ENCODE results near the gene PDE7B. TPM values are rescaled to one million over a fixed set of nuclear protein-coding genes. Genes with fewer than 3 reads are reported as not detected.
"Not testable (repeated sequence)": the region's sequence is repeated elsewhere in the genome, so short reads cannot be mapped to it uniquely, and the experiment has no call there.

PDE7B gene
- total and polyA plus RNA-seq, 2 experiments from 2014 or later, result 3.1 to 6.8 TPM

DNA sequence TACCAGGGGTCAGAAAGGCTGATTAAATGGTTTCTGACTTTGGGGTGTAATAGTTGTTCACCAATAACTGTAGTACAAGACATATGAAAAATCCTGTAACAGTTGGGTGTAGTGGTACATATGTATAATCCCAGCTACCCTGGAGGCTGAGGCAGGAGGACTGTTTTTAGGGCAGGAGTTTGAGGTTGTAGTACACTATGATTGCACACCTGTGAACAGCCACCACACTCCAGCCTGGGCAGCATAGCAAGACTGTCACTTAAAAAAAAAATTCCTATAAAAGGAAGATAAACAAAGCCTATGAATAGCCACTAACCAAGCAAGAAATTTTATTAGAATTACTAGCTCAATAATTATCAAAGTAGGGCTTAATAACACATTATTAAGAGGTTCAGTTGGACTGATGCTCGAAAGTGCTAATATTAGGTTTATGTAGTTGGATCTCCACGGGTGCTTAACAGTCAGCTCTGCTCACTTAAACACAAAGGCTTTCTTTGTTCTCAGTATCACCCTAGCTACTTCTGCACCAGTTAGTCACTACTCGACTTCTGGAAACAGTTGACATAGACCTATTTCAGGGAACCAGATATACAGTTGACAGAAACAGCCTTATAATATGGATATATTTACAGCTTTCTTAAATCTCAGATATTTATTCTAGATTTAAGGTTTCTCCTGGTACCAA, 285.6 kb downstream of the PDE7B start:
- in situ Hi-C loops (cut with MboI), result no loop called here
- peaks cover 4% of the 10 kb centered on the region for H3K79me2 ChIP-seq (ENCODE audit: insufficient read depth)
- DNase-seq, result peak; percentile 39
- H3K9me2 ChIP-seq (ENCODE audit: insufficient read depth), result no peaks in the 10 kb centered on the region
- H3K27ac ChIP-seq, result no peak overlapping the region
- no peaks in the 10 kb centered on the region for H3F3A ChIP-seq (ENCODE audit: insufficient read depth)
- no peak overlapping the region for H2AFZ ChIP-seq
- H3K4me2 ChIP-seq (ENCODE audit: unreplicated experiment), result no peak overlapping the region
- no peaks in the 10 kb centered on the region for H3K36me3 ChIP-seq (ENCODE audit: low read depth)
- no peak overlapping the region for H3K4me3 ChIP-seq
- no peaks in the 10 kb centered on the region for H3K4me1 ChIP-seq (ENCODE audit: insufficient read depth)
- H3K9me3 ChIP-seq (ENCODE audit: low read depth), result no peaks in the 10 kb centered on the region
- 76 to 80% methylated on average over 3 of the region's 3 CpGs for WGBS, 2 experiments (ENCODE audit: low coverage in 1 of 2, low lambda C conversion rate in 2 of 2, missing lambda C conversion rate in 2 of 2)
- no peak overlapping the region for H3K9ac ChIP-seq
- H4K20me1 ChIP-seq (ENCODE audit: insufficient read depth), result no peaks in the 10 kb centered on the region
- no peaks in the 10 kb centered on the region for H3K27me3 ChIP-seq (replicated peaks; ENCODE audit: insufficient read depth)
- TF ChIP-seq EZH2 (IDR thresholded peaks at IDR 0.05; ENCODE audit: insufficient read depth, poor library complexity, severe bottlenecking) (no peak), EZH2phosphoT487 (IDR thresholded peaks at IDR 0.05; ENCODE audit: insufficient read depth, low read depth) (no peak)

DNA sequence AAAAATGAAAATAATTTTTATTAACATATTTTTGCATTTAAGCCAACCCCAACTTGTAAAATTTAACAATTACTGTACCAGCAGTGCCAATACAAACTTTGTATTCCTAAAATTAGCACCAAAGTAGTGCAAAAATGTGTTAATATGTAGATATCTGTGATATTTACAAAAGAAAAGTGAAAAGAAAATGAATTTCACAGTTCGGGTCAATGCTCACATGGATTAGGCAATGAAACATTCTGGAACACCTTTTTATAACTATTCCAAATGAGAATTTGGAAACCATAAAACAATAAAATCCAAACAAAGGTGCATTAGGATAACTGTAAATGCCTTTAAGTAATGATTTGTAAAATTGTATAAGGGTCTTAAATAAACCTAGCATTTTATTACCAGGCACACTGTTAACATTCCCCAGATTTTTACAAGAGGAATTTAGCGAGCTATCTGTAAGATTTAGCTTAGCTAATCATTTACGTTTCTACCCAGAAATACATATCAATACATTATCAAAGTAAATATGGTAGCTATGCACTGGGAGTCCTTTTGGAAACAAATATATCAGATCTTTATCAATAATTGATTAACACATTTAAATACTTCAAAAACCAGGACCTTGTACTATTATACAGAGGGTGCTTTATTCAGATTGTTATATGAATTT, 286.4 kb downstream of the PDE7B start:
- Histone ChIP-seq H3K27ac (no peak overlapping the region), H4K20me1 (ENCODE audit: insufficient read depth) (no peaks in the 10 kb centered on the region), H3K9me2 (ENCODE audit: insufficient read depth) (no peaks in the 10 kb centered on the region), H3K79me2 (ENCODE audit: insufficient read depth) (peaks cover 4% of the 10 kb centered on the region), H3F3A (ENCODE audit: insufficient read depth) (no peaks in the 10 kb centered on the region), H3K4me2 (ENCODE audit: unreplicated experiment) (no peak overlapping the region), H3K9ac (no peak overlapping the region), H3K4me1 (ENCODE audit: insufficient read depth) (no peaks in the 10 kb centered on the region), H3K27me3 (replicated peaks; ENCODE audit: insufficient read depth) (no peaks in the 10 kb centered on the region), H3K36me3 (ENCODE audit: low read depth) (no peaks in the 10 kb centered on the region), H3K4me3 (no peak overlapping the region), H2AFZ (no peak overlapping the region), H3K9me3 (ENCODE audit: low read depth) (no peaks in the 10 kb centered on the region)
- 90 to 97% methylated on average over 3 of the region's 3 CpGs for WGBS, 2 experiments (ENCODE audit: low coverage in 1 of 2, low lambda C conversion rate in 2 of 2, missing lambda C conversion rate in 2 of 2)
- in situ Hi-C loops (cut with MboI), result no loop called here
- no peak for DNase-seq
- TF ChIP-seq EZH2 (IDR thresholded peaks at IDR 0.05; ENCODE audit: insufficient read depth, poor library complexity, severe bottlenecking) (no peak), EZH2phosphoT487 (IDR thresholded peaks at IDR 0.05; ENCODE audit: insufficient read depth, low read depth) (no peak)

GRCh38 chr6:136139111-136139510, 287.6 kb downstream of the PDE7B start:
- H3K79me2 ChIP-seq (ENCODE audit: insufficient read depth), result peaks cover 12% of the 10 kb centered on the region; the same call in 1 of the 2 replicates
- H4K20me1 ChIP-seq (ENCODE audit: insufficient read depth); H3K9ac ChIP-seq; H3K4me3 ChIP-seq; H2AFZ ChIP-seq; H3K36me3 ChIP-seq (ENCODE audit: low read depth); H3K9me2 ChIP-seq (ENCODE audit: insufficient read depth); in situ Hi-C loops (cut with MboI); H3K4me1 ChIP-seq (ENCODE audit: insufficient read depth); H3K4me2 ChIP-seq (ENCODE audit: unreplicated experiment); H3K27ac ChIP-seq; H3K9me3 ChIP-seq (ENCODE audit: low read depth); H3F3A ChIP-seq (ENCODE audit: insufficient read depth); H3K27me3 ChIP-seq (replicated peaks; ENCODE audit: insufficient read depth); DNase-seq: not testable (repeated sequence)
- 73 to 77% methylated on average over 6 of the region's 6 CpGs for WGBS, 2 experiments (ENCODE audit: low coverage in 1 of 2, low lambda C conversion rate in 2 of 2, missing lambda C conversion rate in 2 of 2)

DNA sequence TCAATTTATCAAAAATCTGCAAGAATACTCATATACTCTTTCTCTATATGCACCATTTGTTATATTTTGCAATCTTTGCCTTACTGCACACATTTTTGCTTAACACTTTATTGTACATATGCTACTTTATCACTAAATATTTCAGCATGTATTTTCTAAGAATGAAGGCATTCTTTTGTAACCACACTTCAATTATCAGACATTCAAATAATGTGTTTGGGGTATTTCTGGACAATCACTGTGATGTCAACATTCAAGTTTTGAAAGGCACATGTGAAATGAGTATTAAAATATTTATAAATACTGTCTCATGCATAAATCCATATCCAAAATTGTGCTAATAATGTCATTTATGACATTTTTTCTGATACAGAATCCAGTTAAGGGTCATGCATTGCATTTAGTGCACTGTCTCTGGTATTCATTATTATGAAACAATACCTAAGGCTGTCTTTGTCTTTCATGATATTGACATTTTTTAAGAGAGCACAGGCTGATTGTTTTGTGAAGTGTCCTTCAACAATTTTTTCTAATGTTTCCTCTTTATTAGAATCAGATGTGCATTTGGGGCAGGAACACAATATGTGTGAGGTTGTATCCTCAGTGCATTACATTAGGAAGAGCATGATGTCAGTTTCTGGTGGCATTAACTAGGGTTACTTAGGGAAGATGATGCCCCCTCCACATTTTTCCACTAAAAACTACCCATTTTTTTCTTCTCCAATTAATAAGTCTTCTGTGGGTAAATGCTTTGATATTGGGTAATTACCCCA, 292.9 kb downstream of the PDE7B start:
- Histone ChIP-seq H3K27me3 (replicated peaks; ENCODE audit: insufficient read depth) (no peaks in the 10 kb centered on the region), H3K4me2 (ENCODE audit: unreplicated experiment) (no peak overlapping the region), H3K9me2 (ENCODE audit: insufficient read depth) (no peaks in the 10 kb centered on the region), H4K20me1 (ENCODE audit: insufficient read depth) (no peaks in the 10 kb centered on the region), H3K79me2 (ENCODE audit: insufficient read depth) (peaks cover 12% of the 10 kb centered on the region; the same call in 1 of the 2 replicates), H3K9ac (no peak overlapping the region), H3K4me1 (ENCODE audit: insufficient read depth) (peaks cover 7% of the 10 kb centered on the region), H3K27ac (no peak overlapping the region), H2AFZ (no peak overlapping the region), H3F3A (ENCODE audit: insufficient read depth) (no peaks in the 10 kb centered on the region), H3K9me3 (ENCODE audit: low read depth) (no peaks in the 10 kb centered on the region), H3K36me3 (ENCODE audit: low read depth) (no peaks in the 10 kb centered on the region), H3K4me3 (no peak overlapping the region)
- DNase-seq, result no peak
- in situ Hi-C loops (cut with MboI), result no loop called here
- TF ChIP-seq EZH2phosphoT487 (IDR thresholded peaks at IDR 0.05; ENCODE audit: insufficient read depth, low read depth) (no peak), EZH2 (IDR thresholded peaks at IDR 0.05; ENCODE audit: insufficient read depth, poor library complexity, severe bottlenecking) (no peak)
